Neural crest cell (in vitro differentiated cells): ENCODE data around the gene ZWINT. TPM values are rescaled to one million over a fixed set of nuclear protein-coding genes. Genes with fewer than 3 reads are reported as not detected.

Experiments used
- DNase-seq: peaks from one replicate; pipeline ENCODE4 v3.0.0; 2021; ENCODE audit warnings: low read depth, mixed read lengths, low spot score
- H3K27ac Mint-ChIP-seq: one replicate; pipeline ENCODE4 v1.8.0; 2021; ENCODE audit warnings: mild to moderate bottlenecking, mixed read lengths; ENCODE audit not compliant: unreplicated experiment
- H3K27me3 Mint-ChIP-seq: 2 replicates; pipeline ENCODE4 v1.8.0; 2021; ENCODE audit warnings: low read depth, mild to moderate bottlenecking, mixed read lengths
- H3K36me3 Mint-ChIP-seq: 2 replicates; pipeline ENCODE4 v1.8.0; 2021; ENCODE audit warnings: low read depth, mild to moderate bottlenecking, mixed read lengths
- H3K4me1 Mint-ChIP-seq: 2 replicates; pipeline ENCODE4 v1.8.0; 2021; ENCODE audit warnings: mixed read lengths
- H3K4me3 Mint-ChIP-seq: one replicate; pipeline ENCODE4 v1.8.0; 2021; ENCODE audit warnings: mild to moderate bottlenecking, mixed read lengths
- H3K9me3 Mint-ChIP-seq: 2 replicates; pipeline ENCODE4 v1.8.0; 2021; ENCODE audit warnings: mixed read lengths
- total RNA-seq: library from RNA; stranded (reverse); gene quantifications from 2 replicates; pipeline ENCODE4 v1.2.1, GENCODE V29; 2021
- TF ChIP-seq, protein P1 (sequence below): fragments of 200-600 bp; sonication (generic); conservative IDR thresholded peaks from 2 replicates; pipeline ENCODE4 v1.5.0; 2021; ENCODE audit warnings: antibody characterized with exemption, mild to moderate bottlenecking

ZWINT gene
- total RNA-seq, 1 donor from 2014 or later = 117 TPM

DNA sequence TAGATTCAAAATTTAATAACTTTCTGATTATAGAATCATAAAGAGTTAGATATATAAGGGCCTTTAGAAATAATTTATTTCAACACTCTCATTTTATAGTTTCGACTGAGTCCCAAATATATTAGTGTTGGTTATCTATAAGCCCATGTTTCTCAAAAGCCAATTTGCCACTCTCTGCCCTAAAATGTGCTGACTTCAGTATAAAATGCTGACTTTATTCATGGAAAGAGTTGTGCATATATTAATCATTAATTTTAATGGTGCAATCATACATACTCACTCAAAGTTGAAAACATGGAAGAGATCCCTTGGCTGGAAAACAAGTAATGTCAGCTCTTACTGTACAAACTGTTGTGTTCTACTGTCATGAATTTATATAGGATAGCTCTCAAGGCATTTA, 19.4 kb downstream of the ZWINT start:
- H3K9me3 Mint-ChIP-seq = peaks cover 2% of the 10 kb centered on the region
- TF ChIP-seq, protein P1, sequence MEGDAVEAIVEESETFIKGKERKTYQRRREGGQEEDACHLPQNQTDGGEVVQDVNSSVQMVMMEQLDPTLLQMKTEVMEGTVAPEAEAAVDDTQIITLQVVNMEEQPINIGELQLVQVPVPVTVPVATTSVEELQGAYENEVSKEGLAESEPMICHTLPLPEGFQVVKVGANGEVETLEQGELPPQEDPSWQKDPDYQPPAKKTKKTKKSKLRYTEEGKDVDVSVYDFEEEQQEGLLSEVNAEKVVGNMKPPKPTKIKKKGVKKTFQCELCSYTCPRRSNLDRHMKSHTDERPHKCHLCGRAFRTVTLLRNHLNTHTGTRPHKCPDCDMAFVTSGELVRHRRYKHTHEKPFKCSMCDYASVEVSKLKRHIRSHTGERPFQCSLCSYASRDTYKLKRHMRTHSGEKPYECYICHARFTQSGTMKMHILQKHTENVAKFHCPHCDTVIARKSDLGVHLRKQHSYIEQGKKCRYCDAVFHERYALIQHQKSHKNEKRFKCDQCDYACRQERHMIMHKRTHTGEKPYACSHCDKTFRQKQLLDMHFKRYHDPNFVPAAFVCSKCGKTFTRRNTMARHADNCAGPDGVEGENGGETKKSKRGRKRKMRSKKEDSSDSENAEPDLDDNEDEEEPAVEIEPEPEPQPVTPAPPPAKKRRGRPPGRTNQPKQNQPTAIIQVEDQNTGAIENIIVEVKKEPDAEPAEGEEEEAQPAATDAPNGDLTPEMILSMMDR = no peak
- no peak overlapping the region for H3K27ac Mint-ChIP-seq
- no peaks in the 10 kb centered on the region for H3K36me3 Mint-ChIP-seq
- H3K27me3 Mint-ChIP-seq = no peaks in the 10 kb centered on the region
- DNase-seq = no peak
- H3K4me1 Mint-ChIP-seq = no peaks in the 10 kb centered on the region
- H3K4me3 Mint-ChIP-seq = no peak overlapping the region

DNA sequence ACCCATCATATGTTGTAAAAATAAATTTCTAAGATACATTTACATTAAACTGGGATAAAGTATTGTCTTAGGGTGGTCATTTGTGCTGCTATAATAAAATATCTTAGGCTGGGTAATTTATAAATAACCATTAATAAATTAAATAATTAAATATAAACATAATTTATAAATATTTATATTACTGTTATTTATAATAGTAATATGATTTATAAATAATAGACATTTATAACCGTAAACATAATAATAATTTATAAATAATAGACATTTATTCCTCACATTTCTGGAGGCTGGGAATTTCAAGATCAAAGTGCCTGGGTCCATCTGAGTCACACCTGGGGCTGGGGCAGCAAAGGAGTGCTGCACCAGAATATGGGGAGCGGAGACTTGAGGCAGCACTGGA, 31.1 kb downstream of the ZWINT start:
- H3K27ac Mint-ChIP-seq = no peak overlapping the region
- TF ChIP-seq, protein P1 = no peak
- H3K27me3 Mint-ChIP-seq = no peaks in the 10 kb centered on the region
- no peaks in the 10 kb centered on the region for H3K36me3 Mint-ChIP-seq
- no peaks in the 10 kb centered on the region for H3K4me1 Mint-ChIP-seq
- H3K9me3 Mint-ChIP-seq = no peaks in the 10 kb centered on the region
- no peak overlapping the region for H3K4me3 Mint-ChIP-seq
- DNase-seq = no peak

DNA sequence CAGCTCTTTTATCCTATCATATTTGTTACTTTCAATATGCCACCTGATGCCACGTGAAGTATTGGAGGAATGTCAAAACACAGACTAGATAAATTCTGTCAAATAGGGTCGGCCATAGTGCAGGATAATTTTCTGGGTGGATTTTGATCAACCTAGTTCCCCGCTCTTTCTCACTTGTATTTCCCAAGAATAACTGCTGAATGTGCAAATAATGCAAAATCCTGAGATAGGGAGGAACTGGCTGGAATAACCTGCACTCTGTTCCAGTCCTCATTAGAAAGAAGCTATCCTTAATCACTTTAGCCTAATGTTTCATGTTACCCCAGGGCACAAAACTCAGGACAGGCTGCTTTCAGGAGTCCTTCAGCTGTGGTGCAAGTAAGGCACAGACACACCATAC, 33.9 kb downstream of the ZWINT start:
- Mint-ChIP-seq H3K4me1 (no peaks in the 10 kb centered on the region), H3K9me3 (no peaks in the 10 kb centered on the region), H3K27ac (no peak overlapping the region), H3K36me3 (no peaks in the 10 kb centered on the region), H3K27me3 (no peaks in the 10 kb centered on the region), H3K4me3 (no peak overlapping the region)
- DNase-seq = no peak
- TF ChIP-seq, protein P1 = no peak

DNA sequence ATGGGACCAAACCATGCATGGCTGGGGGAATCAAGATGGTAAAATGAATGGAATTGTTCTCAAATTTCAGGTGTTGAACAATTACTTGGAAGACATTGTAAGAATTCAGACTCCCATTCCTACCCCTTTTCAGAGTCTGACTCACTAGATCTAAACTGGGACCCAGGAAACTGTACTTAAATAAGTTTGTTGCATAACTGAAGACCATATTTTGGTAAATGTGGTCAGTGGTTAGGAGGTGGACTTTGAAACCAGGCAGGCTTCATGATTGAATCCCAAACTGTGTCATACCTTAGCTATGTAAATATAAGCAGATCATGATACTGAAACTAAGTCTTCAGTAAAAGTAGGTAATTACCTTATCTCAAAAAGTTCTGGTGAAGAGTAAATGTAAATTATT, 41.7 kb downstream of the ZWINT start:
- H3K27ac Mint-ChIP-seq = no peak overlapping the region
- no peaks in the 10 kb centered on the region for H3K4me1 Mint-ChIP-seq
- DNase-seq = no peak
- H3K9me3 Mint-ChIP-seq = peaks cover 9% of the 10 kb centered on the region
- H3K4me3 Mint-ChIP-seq = no peak overlapping the region
- TF ChIP-seq, protein P1 = no peak
- H3K27me3 Mint-ChIP-seq = no peaks in the 10 kb centered on the region
- H3K36me3 Mint-ChIP-seq = no peaks in the 10 kb centered on the region

DNA sequence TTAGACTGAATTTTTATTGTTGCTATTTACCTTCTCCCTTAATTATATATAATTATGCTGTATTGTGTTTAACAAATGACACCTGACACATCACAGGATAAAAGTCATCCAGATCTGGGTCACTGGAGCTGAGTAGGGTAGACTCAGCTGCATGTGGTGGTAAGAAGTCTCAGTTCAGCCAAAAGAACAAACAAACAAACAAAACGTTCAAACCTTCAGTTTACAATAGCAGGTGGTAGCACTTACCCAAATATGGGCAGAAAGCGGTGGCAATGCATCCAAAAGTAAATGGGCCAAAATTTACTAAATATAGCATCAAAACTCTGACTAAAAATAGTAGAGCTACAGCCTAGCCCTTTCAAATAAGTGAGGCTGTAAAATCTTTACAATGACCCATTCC, 42.2 kb downstream of the ZWINT start:
- Mint-ChIP-seq H3K4me3 (no peak overlapping the region), H3K36me3 (no peaks in the 10 kb centered on the region), H3K27ac (no peak overlapping the region), H3K9me3 (peaks cover 9% of the 10 kb centered on the region), H3K27me3 (no peaks in the 10 kb centered on the region), H3K4me1 (no peaks in the 10 kb centered on the region)
- TF ChIP-seq, protein P1 = no peak
- no peak for DNase-seq

DNA sequence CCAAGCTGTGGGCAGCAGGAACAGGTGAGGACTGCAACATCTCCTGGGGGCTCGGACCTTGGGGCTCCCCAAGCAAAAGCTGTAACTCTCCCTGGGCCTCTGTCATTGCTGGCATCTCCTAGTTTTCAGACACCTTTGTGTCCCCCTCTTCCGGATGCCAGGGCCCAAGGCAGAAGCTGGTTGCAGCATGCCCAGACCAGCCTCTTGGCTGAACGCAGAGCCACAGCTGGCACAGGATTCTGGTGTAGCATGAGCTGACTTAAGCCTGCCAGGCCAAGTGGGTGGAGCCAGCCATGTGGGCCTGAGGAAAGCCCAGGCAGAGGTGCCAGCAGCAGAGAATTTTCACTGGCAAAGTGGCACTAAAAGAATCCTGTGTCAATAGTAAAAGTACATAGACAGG, 43.5 kb downstream of the ZWINT start:
- H3K4me3 Mint-ChIP-seq = no peak overlapping the region
- H3K27me3 Mint-ChIP-seq = no peaks in the 10 kb centered on the region
- TF ChIP-seq, protein P1 = no peak
- no peak for DNase-seq
- peaks cover 9% of the 10 kb centered on the region for H3K9me3 Mint-ChIP-seq
- H3K4me1 Mint-ChIP-seq = no peaks in the 10 kb centered on the region
- H3K36me3 Mint-ChIP-seq = no peaks in the 10 kb centered on the region
- no peak overlapping the region for H3K27ac Mint-ChIP-seq
